NT2/D1 (cell line): ENCODE data around the gene TAOK1.
A peak's percentile ranks its signal among the peaks of the same experiment; 100 is the strongest.

Experiments used
- DNase-seq: peaks from one replicate; pipeline ENCODE4 v3.0.0-alpha.2; 2011; ENCODE audit warnings: low read depth, low spot score
- H3K27me3 ChIP-seq: 2 replicates; pipeline ENCODE4 v1.6.0; 2011; ENCODE audit warnings: mild to moderate bottlenecking; ENCODE audit not compliant: insufficient read length, insufficient read depth
- H3K36me3 ChIP-seq: 2 replicates; pipeline ENCODE4 v1.6.1; 2011; ENCODE audit warnings: mild to moderate bottlenecking, low read length, mixed read lengths; ENCODE audit not compliant: insufficient read depth, insufficient read length
- H3K4me1 ChIP-seq: 2 replicates; pipeline ENCODE4 v1.5.1; 2011; ENCODE audit not compliant: insufficient read depth, insufficient read length
- H3K4me3 ChIP-seq: 2 replicates; pipeline ENCODE4 v1.5.1; 2011; ENCODE audit warnings: low read depth; ENCODE audit not compliant: insufficient read length
- H3K9ac ChIP-seq: 2 replicates; pipeline ENCODE4 v1.6.0; 2011; ENCODE audit warnings: low read depth; ENCODE audit not compliant: insufficient read length
- H3K9me3 ChIP-seq: 2 replicates; pipeline ENCODE4 v1.5.1; 2011; ENCODE audit warnings: mild to moderate bottlenecking, low read length; ENCODE audit not compliant: insufficient read depth
- SUZ12 ChIP-seq: IDR thresholded peaks from 2 replicates; pipeline ENCODE4 v1.6.1; 2011; ENCODE audit not compliant: insufficient read length, insufficient read depth; ENCODE audit errors: extremely low read depth
- YY1 ChIP-seq: IDR thresholded peaks from 2 replicates; pipeline ENCODE4 v1.6.1; 2011; ENCODE audit not compliant: insufficient read length, insufficient read depth
- ZNF274 ChIP-seq: IDR thresholded peaks from 2 replicates; pipeline ENCODE4 v1.6.1; 2011; ENCODE audit warnings: mild to moderate bottlenecking, low read depth, low read length

TAOK1 gene

DNA sequence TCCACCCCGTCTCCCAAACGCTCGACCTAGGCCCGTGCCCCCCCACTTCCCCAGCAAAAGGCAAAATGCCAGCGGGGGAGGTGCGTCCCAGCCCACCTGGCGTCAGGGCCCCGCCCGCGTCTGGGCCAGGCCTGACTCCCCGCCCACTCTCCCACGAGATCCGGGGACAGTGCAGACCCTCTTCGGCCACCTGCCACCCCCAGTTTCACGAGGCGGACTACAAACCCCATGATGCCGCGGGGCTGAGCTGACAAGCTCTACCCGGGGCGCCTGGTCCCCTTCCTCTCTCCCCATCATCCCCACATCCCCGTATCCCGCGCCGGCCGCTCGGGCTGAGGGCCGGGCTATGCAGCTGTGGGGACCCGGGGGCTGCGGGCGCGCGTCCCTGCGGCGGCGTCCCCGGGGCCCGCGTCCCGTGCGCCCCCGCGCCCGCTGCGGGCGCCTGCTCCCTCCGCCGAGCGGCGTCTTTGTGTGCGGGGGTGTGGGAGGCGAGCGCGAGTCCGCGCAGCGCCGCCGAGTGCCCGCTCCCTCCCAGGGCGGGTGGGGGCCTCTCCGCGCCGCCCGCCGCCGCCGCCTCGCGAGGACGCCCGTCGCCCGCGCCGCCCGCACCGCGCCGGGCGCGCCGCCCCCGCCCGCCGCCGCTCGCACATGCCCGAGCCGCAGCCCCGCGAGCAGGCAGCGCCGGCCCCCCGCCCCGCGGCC is 202.8 kb downstream of the TAOK1 start, which contains the start of gene ANKRD13B:
Gene ANKRD13B (plus strand): TSS at position 283 of the 702 bp plus-strand sequence. CDS start 490 bp downstream, outside the sequence.
- Histone ChIP-seq H3K4me3 (peak within 1 kb of the TSS; percentile 40), H3K36me3 (no peaks in the 10 kb centered on the region), H3K4me1 (peaks cover 39% of the 10 kb centered on the region), H3K9ac (no peak within 1 kb of the TSS), H3K27me3 (peaks cover 32% of the 10 kb centered on the region), H3K9me3 (no peaks in the 10 kb centered on the region)
- TF ChIP-seq YY1 (no peak), SUZ12 (no peak), ZNF274 (no peak)
- DNase-seq: no peak

DNA sequence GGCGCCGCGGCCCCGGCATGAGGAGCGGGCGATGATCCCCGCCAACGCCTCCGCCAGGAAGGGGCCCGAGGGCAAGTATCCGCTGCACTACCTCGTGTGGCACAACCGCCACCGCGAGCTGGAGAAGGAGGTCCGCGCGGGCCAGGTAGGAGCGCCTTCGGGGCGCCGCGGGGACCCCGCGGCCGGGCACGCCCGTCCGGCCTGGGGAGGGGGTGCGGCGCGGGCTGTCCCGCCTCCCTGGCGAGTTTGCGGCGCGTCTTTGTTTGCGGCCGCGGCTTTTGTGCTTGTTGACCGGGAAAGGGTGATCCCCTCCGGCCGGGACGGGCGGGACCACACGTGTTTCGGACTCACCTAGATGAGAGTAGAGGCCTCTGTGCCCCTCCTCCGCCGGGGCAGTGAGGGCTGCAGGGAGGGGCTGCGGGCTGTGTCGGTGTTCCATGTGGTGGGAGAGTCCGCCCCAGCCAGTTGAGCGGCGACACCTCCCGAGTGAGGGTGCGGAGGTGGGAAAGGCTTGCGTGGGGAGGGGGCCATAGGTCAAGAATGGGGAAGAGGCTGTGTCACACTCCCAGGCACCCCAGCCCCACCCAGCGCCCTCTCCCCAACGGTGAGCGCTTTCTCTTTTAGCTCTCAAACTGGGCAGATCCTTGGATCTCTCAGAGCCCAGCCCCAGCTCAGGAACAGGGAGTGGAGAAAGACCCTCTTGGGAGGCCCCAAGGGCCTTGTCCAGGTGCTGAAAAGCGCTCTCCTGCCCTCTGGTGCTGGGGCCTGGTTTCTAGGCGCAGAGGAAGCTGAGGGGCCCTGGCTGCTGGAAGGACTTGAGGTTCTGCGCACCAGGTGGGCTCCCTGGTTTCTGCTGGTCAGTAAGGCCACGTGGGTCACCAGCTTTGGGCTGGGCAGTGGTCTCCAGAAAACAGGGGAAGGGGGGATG is 203.7 kb downstream of the TAOK1 start:
- Histone ChIP-seq H3K27me3 (peaks cover 25% of the 10 kb centered on the region), H3K4me3 (peak overlapping the region; percentile 34), H3K4me1 (peaks cover 37% of the 10 kb centered on the region), H3K9ac (no peak overlapping the region), H3K9me3 (no peaks in the 10 kb centered on the region), H3K36me3 (no peaks in the 10 kb centered on the region)
- no peak for TF ChIP-seq YY1
- no peak for TF ChIP-seq ZNF274
- no peak for TF ChIP-seq SUZ12
- DNase-seq: no peak

DNA sequence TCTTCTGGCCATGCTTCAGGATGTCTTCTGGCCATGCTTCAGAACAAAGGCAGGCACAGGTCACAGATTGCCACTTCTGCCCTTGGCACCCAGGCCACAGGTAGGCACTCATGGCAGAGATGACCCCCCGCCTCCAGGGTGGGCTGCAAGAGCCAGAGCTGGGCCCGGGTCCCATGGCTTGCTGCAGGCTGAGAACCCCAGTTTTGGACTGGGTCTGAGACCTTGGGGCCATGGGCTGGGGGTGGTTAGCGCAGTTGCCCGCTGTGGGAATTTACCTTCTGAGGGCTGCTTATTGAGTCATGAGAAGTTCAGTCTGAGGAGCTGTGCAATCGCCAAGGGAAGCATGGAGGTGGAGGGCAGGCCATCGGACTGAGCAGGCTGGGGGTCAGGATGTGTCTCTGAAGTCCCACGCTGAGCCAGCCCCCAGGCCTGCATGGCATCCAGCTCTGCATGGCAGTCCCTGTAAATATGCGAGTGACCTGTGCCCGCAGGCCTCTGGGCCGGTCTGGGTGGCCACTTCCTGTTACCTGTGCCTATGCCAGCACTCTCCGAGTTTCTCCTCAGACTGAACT is 204.4 kb downstream of the TAOK1 start:
- H3K9me3 ChIP-seq: no peaks in the 10 kb centered on the region
- TF ChIP-seq ZNF274 (no peak), SUZ12 (no peak), YY1 (no peak)
- DNase-seq: no peak
- peaks cover 37% of the 10 kb centered on the region for H3K4me1 ChIP-seq
- no peak overlapping the region for H3K9ac ChIP-seq
- H3K36me3 ChIP-seq: no peaks in the 10 kb centered on the region
- H3K4me3 ChIP-seq: no peak overlapping the region
- peaks cover 24% of the 10 kb centered on the region for H3K27me3 ChIP-seq

DNA sequence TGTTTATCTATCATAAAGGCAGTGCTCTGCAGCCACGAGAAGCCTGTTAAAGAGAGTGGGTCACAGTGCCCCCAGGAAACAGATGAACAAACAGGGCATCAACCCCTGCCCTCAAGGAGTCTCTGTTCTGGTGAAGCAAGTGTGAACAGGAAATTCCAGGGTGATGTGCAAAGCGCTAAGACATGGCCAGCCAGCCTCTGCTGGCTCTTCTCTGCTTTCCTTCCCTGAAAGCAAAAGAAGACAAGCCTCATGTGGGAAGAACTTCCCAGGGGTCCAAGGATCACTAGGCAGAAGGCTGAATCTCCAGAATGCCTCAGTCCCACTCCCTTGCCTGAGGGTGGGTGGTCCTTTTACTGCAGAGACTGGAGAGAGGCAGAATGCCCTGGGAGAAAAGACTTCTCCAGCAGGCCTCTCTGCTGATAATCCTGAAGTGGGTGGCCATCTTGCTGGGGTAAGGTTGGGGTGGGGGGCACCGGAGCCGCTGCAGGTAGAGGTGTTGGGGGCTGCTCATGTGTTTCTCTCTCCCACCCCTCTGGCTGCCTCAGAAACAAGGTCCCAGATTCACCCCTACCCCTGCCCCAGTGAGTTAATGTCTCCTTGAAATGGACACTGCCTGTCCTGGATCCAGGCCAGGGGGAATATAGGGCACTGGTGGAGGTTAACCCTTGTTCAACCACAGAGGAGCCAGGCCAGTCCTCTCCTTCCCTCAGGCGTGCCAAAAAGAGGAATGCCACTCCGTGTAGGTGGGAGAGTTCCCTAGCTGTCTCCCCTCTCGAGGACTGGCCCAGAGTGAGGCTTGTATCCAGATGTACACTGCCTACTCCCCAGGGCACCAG is 205.2 kb downstream of the TAOK1 start:
- H3K9me3 ChIP-seq: no peaks in the 10 kb centered on the region
- TF ChIP-seq YY1 (no peak), ZNF274 (no peak), SUZ12 (no peak)
- H3K36me3 ChIP-seq: no peaks in the 10 kb centered on the region
- no peak for DNase-seq
- H3K4me3 ChIP-seq: no peak overlapping the region
- peaks cover 17% of the 10 kb centered on the region for H3K27me3 ChIP-seq
- H3K9ac ChIP-seq: no peak overlapping the region
- peaks cover 36% of the 10 kb centered on the region for H3K4me1 ChIP-seq

DNA sequence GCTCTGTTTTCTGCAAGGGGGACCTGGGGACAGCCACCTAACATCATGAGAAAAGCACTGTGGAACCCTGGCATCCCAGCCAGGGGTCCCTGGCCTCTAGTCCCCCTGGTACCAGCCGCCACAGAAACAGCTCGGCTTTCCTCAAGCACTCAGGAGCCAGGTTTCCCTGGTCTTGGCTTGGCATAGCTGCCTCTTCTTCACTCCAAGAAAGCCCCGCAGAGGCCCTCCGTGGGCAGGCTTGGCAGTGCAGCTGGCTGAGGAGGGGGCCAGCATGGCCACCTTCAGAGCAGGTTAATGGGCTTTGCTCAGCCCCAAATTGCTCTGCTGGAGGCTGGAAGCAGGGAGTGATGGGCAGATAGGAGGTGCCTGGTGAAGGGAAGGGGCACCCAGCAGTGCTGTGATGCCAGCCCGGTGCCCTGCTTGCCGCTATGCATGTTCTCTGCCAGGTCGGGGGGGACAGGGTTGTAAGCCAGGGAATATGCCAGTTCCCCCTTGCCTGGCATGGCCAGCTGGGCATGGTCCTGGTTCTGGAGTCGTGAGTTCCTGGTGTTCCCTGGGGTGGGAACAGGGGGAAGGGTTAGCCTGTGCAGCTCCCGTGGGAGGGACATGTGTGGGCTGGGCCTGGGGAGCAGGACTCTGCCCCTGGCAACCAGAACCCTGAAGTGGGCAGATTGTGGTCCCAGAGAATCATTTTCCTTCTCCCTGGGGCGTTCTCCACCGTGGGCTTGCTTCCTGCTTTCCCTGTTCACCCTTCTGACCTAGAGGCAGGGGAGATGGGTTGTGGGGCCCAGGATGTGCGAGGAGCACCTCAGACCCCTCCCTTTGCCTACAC is 206.0 kb downstream of the TAOK1 start:
- Histone ChIP-seq H3K36me3 (no peaks in the 10 kb centered on the region), H3K27me3 (peaks cover 11% of the 10 kb centered on the region), H3K4me1 (peaks cover 32% of the 10 kb centered on the region), H3K4me3 (no peak overlapping the region), H3K9me3 (no peaks in the 10 kb centered on the region), H3K9ac (peak overlapping the region; percentile 21)
- TF ChIP-seq ZNF274 (no peak), YY1 (no peak), SUZ12 (no peak)
- DNase-seq: no peak

DNA sequence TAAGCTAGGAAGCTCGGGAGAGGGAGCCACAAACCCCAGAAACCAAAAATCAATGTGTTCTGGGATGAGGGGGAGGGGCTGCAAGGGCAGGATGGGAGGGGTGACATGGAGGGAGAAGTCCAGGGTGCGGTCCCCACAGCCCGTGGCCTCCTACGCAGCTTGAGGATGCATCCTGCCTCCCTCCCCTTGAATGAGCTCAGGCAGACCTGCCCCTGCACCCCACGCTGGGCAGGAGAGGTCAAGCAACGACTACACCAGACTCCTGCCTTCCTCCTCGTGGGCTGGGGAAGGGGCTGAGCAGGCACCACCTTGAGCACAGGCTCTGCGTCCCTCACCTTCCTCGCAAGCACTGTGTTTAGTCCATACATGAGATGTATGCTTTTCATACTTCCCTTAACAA is 206.6 kb downstream of the TAOK1 start:
- peaks cover 11% of the 10 kb centered on the region for H3K27me3 ChIP-seq
- peaks cover 32% of the 10 kb centered on the region for H3K4me1 ChIP-seq
- no peak for DNase-seq
- no peak for TF ChIP-seq ZNF274
- no peak for TF ChIP-seq SUZ12
- TF ChIP-seq YY1: no peak
- H3K9me3 ChIP-seq: no peaks in the 10 kb centered on the region
- H3K4me3 ChIP-seq: no peak overlapping the region
- no peaks in the 10 kb centered on the region for H3K36me3 ChIP-seq
- peak overlapping the region; percentile 77 for H3K9ac ChIP-seq
